ENCODE data around the gene EXOC1L.

Gene EXOC1L

GRCh38 chr4:55880652-55881280 is 61.2 kb downstream of the EXOC1L start:
- no peak for DNase-seq (ENCODE audit: low read depth in 2 of 3, low spot score in 2 of 3)

- DNase-seq (ENCODE audit: low read depth in 2 of 3, low spot score in 2 of 3) = no peak
These were observed 64.7 kb downstream of the EXOC1L start for GRCh38 chr4:55884093-55884850.

DNA sequence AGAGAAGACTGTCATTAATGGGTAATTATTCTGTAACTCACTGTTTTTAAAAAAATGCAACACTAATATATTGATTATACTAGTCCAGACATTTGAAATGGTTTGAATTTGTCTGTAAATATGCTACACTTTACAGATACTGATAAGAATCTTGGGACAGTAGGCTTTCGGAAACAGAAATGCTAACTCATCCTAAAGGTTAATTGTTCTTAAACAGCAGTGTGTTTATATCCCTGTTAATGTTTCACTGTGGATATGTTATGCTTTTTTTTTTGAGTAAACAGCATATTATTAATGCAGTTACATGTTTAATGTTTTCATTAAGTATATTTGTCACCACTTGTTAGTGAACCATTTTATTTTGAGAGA is 65.2 kb downstream of the EXOC1L start:
- no peak for DNase-seq (ENCODE audit: low read depth in 2 of 3, low spot score in 2 of 3)
